Skeletal muscle cell (primary cell): Measurements from ENCODE around the gene MORN2.

ENCODE experiments used
- DNase-seq: peaks from one replicate; pipeline ENCODE4 v3.0.0-alpha.2; 2010; ENCODE audit warnings: low read depth
- H3K4me3 ChIP-seq: 2 replicates; pipeline ENCODE4 v1.5.1; 2011; ENCODE audit warnings: low read depth, mild to moderate bottlenecking, control low read depth, low read length, moderate library complexity

The MORN2 gene

DNA sequence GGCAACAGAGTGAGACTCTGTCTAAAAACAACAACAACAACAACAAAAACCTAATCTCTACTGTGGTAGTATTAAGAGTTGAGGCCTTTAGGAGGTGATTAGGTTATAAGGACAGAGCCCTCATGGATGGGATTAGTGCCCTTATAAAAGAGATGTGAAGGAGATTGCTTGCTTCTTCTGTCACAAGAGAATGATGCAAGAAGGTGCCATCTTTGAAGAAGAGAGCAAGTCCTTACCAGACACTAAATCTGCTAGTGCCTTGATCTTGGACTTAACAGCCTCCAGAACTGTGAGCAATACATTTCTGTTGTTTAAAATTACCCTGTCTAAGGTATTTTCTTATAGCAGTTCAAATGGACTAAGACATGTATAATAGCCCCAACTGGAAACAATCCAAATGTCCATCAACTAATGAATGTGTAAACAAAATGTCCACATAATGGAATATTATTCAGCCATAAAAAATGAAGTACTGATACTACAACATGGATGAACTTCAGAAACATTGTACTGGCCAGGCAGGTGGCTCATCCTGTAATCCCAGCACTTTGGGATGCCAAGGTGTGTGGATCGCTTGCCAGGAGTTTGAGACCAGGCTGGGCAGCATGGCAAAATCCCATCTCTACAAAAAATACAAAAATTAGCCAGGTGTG lies 12.3 kb downstream of the MORN2 start:
- H3K4me3 ChIP-seq, result no peak overlapping the region
- DNase-seq, result no peak

- DNase-seq, result no peak
- H3K4me3 ChIP-seq, result no peak overlapping the region
Measured at GRCh38 chr2:38889045-38889444, 13.3 kb downstream of the MORN2 start.

DNA sequence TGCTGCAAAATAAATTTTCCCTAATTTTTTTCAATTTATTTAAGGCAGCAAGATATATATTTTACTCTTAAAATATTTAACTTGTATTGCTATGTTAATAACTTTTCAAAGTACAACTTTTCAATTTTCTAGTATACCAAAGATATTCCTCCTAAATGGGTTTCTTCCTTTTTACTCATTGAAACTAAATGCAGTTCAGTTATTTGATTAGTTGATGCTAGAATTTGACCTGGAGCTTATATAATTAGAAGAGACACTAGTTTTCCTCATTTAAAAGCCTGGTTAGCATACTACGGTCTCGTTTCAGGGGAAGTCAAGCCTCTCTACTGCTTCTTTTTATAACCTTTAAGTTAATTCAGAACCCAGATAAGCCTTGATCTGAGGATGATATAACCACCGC lies 13.8 kb downstream of the MORN2 start, which contains the start of gene ARHGEF33:
TSS of gene ARHGEF33 (plus strand) at position 301 of the 400 bp plus-strand sequence. CDS start 29,573 bp downstream, outside the sequence.
- no peak within 1 kb of the TSS for H3K4me3 ChIP-seq
- no peak for DNase-seq

- no peak for DNase-seq
Measured at GRCh38 chr2:38892819-38893218, 17.0 kb downstream of the MORN2 start.

GRCh38 chr2:38898256-38898655 lies 22.5 kb downstream of the MORN2 start:
- H3K4me3 ChIP-seq, result no peak overlapping the region
- no peak for DNase-seq

More at GRCh38 chr2:38892819-38893218, 17.0 kb downstream of the MORN2 start:
- no peak overlapping the region for H3K4me3 ChIP-seq

- no peak for DNase-seq
- no peak overlapping the region for H3K4me3 ChIP-seq
Measured at GRCh38 chr2:38900726-38901125, 24.9 kb downstream of the MORN2 start.

GRCh38 chr2:38905251-38905650 lies 29.5 kb downstream of the MORN2 start:
- no peak overlapping the region for H3K4me3 ChIP-seq
- no peak for DNase-seq

DNA sequence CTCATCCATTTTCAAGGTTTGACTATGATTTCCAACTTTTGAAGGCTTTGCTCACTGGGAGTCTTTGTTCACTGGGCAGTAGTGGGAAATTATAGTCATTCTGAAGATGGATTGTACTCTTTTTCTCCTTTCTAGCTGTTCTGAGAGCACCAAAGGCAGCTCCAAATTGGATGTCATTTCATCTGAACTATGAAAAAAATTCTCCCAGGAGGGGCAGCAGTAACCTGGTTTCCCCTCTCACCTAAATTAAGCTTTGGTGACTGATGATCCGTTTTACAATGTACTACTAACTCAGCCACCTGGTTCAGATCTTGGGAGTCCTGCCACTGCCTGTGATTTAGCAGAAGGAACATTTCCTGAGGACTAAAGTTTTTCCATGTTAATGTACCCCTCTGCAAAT lies 31.5 kb downstream of the MORN2 start:
- DNase-seq, result no peak
- H3K4me3 ChIP-seq, result no peak overlapping the region

GRCh38 chr2:38907743-38908562 lies 32.2 kb downstream of the MORN2 start:
- H3K4me3 ChIP-seq, result no peak overlapping the region
- DNase-seq, result no peak

GRCh38 chr2:38909872-38910271 lies 34.1 kb downstream of the MORN2 start:
- no peak for DNase-seq
- no peak overlapping the region for H3K4me3 ChIP-seq

DNA sequence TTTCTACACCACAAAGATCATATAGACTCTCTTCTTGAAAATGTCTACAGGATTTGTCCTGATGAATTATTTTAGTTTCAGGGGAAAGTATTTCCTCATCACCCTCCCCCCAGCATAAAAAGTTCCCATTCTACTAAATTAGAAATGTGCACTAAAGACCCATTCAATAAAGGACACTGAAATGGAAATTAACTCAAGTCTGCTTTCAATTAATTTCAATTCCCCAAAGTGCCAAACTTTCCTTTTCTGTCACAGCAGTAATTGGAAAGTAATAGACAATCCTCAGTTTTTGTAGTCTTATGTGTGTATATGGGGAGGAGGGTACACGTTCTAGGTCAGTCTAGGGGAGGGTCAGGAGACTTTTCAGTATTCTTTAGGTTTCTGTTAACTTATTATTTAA lies 35.4 kb downstream of the MORN2 start:
- no peak for DNase-seq
- H3K4me3 ChIP-seq, result no peak overlapping the region

- no peak for DNase-seq
- H3K4me3 ChIP-seq, result no peak overlapping the region
Measured at GRCh38 chr2:38912619-38913018, 36.8 kb downstream of the MORN2 start.

- no peak overlapping the region for H3K4me3 ChIP-seq
- DNase-seq, result no peak
Measured at GRCh38 chr2:38922389-38922788, 46.6 kb downstream of the MORN2 start.

DNA sequence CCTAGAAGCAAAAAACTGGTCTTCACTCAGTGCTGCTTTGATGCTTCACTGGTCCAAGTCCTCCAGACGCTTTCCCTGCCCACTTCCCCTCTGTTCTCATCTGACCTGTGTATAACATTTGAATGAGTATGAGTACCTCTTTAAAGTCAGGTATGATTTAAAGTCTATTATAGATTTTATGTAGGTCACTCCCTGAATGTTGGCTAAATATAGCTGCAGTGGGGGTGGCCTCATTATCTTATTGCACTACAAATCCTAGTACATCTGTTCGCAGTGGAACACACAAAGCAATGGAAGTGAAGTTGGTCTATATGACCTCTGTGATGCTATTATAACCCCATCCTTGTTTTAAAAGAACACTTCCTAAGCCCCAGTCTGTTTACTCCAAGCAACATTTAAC lies 47.1 kb downstream of the MORN2 start:
- H3K4me3 ChIP-seq, result no peak overlapping the region
- no peak for DNase-seq

- no peak overlapping the region for H3K4me3 ChIP-seq
- DNase-seq, result no peak
Measured at GRCh38 chr2:38925982-38926381, 50.2 kb downstream of the MORN2 start.

DNA sequence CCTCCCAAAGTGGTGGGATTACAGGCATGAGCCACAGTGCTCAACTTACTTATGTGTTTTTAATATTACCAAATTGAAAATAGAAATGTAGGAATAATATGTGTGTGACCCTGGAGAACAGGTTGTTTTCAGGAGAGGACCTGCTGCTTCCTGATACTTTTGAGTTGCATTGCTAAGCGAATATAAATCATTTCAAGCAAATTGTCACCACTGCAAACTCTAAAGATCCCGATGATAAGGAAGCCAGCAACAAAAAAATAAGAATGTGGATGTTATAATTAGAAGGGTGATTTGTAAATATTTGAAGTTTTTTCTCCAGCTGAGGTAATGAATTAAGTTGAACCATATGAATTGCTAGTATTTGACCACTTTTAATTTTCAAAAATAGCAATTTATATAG lies 54.8 kb downstream of the MORN2 start:
- DNase-seq, result no peak

More for the DNA sequence above, 54.8 kb downstream of the MORN2 start:
- no peak overlapping the region for H3K4me3 ChIP-seq
